TTC549 (cell line): ENCODE results near the gene HOXA1.
A peak's percentile ranks its signal among the peaks of the same experiment; 100 is the strongest.

ENCODE experiments used
- FAIRE-seq: peaks from 2 replicates; lab custom pipeline; 2012; peaks lifted over from hg19 to GRCh38; lab: Jason Lieb, UNC

The HOXA1 gene

GRCh38 chr7:27116031-27116961, 20.5 kb upstream of the HOXA1 start:
- FAIRE-seq = no peak

- FAIRE-seq = peak; percentile 53
Measured at GRCh38 chr7:27115221-27116026, 19.6 kb upstream of the HOXA1 start.

GRCh38 chr7:27114881-27115220, 19.1 kb upstream of the HOXA1 start:
- FAIRE-seq = no peak

GRCh38 chr7:27113991-27114769, 18.4 kb upstream of the HOXA1 start:
- no peak for FAIRE-seq

- FAIRE-seq = no peak
Measured at GRCh38 chr7:27112955-27113949, 17.5 kb upstream of the HOXA1 start.

GRCh38 chr7:27112361-27112760, 16.6 kb upstream of the HOXA1 start:
- FAIRE-seq = no peak

GRCh38 chr7:27111751-27112277, 16.0 kb upstream of the HOXA1 start:
- FAIRE-seq = no peak

- FAIRE-seq = no peak
Measured at GRCh38 chr7:27111042-27111750, 15.4 kb upstream of the HOXA1 start.

- no peak for FAIRE-seq
Measured at GRCh38 chr7:27110186-27111031, 14.6 kb upstream of the HOXA1 start.

- FAIRE-seq = no peak
Measured at GRCh38 chr7:27109466-27110185, 13.8 kb upstream of the HOXA1 start.

- FAIRE-seq = no peak
Measured at GRCh38 chr7:27108390-27109127, 12.8 kb upstream of the HOXA1 start.

GRCh38 chr7:27107391-27108381, 11.9 kb upstream of the HOXA1 start:
- FAIRE-seq = no peak

GRCh38 chr7:27106901-27107240, 11.1 kb upstream of the HOXA1 start:
- FAIRE-seq = no peak

- no peak for FAIRE-seq
Measured at GRCh38 chr7:27106181-27106900, 10.5 kb upstream of the HOXA1 start.

- FAIRE-seq = no peak
Measured at GRCh38 chr7:27105301-27106031, 9.7 kb upstream of the HOXA1 start.
